Kidney epithelial cell (primary cell): ENCODE results near the gene MEAK7. TPM values are rescaled to one million over a fixed set of nuclear protein-coding genes. Genes with fewer than 3 reads are reported as not detected.

Source experiments
- DNase-seq: peaks from one replicate; pipeline ENCODE4 v3.0.0-alpha.2; 2010; ENCODE audit warnings: low read depth
- H3K27me3 ChIP-seq: 2 replicates; pipeline ENCODE4 v1.6.0; 2011; ENCODE audit warnings: low read length; ENCODE audit not compliant: control insufficient read depth, insufficient read depth
- H3K36me3 ChIP-seq: 2 replicates; pipeline ENCODE4 v1.5.1; 2011; ENCODE audit warnings: low read length; ENCODE audit not compliant: control insufficient read depth, insufficient read depth
- H3K4me3 ChIP-seq: 2 replicates; pipeline ENCODE4 v1.5.1; 2011; ENCODE audit warnings: low read depth, mild to moderate bottlenecking, control low read depth, low read length
- CTCF ChIP-seq: IDR thresholded peaks from 2 replicates; pipeline ENCODE4 v1.5.1; 2011; ENCODE audit warnings: mild to moderate bottlenecking, moderate library complexity, low read length, control low read depth, inconsistent platforms; ENCODE audit not compliant: insufficient read depth, poor library complexity, severe bottlenecking
- total RNA-seq: library from RNA; depleted of rRNA; stranded (reverse); fragments of >200 nt; gene quantifications from 2 replicates; pipeline ENCODE4 v1.2.3, GENCODE V29; 2015

The MEAK7 gene
- total RNA-seq, 1 donor from 2014 or later = 26.9 TPM

GRCh38 chr16:84475643-84476240 lies 28.7 kb downstream of the MEAK7 start:
- H3K4me3 ChIP-seq = no peak overlapping the region
- DNase-seq = no peak
- no peaks in the 10 kb centered on the region for H3K27me3 ChIP-seq
- peaks cover 3% of the 10 kb centered on the region for H3K36me3 ChIP-seq
- no peak for TF ChIP-seq CTCF

GRCh38 chr16:84471966-84472365 lies 32.5 kb downstream of the MEAK7 start:
- no peaks in the 10 kb centered on the region for H3K27me3 ChIP-seq
- TF ChIP-seq CTCF = no peak
- H3K36me3 ChIP-seq = peaks cover 3% of the 10 kb centered on the region
- DNase-seq = no peak
- H3K4me3 ChIP-seq = no peak overlapping the region

GRCh38 chr16:84471316-84471715 lies 33.1 kb downstream of the MEAK7 start:
- TF ChIP-seq CTCF = no peak
- DNase-seq = no peak
- Histone ChIP-seq H3K27me3 (no peaks in the 10 kb centered on the region), H3K36me3 (peaks cover 3% of the 10 kb centered on the region), H3K4me3 (no peak overlapping the region)

- DNase-seq = no peak
- Histone ChIP-seq H3K27me3 (no peaks in the 10 kb centered on the region), H3K4me3 (no peak overlapping the region), H3K36me3 (peaks cover 3% of the 10 kb centered on the region)
- no peak for TF ChIP-seq CTCF
Measured at GRCh38 chr16:84467709-84468108, 36.8 kb downstream of the MEAK7 start.

GRCh38 chr16:84467256-84467655 lies 37.2 kb downstream of the MEAK7 start:
- no peak overlapping the region for H3K4me3 ChIP-seq
- peaks cover 3% of the 10 kb centered on the region for H3K36me3 ChIP-seq
- DNase-seq = no peak
- TF ChIP-seq CTCF = no peak
- no peaks in the 10 kb centered on the region for H3K27me3 ChIP-seq

- no peak for TF ChIP-seq CTCF
- Histone ChIP-seq H3K4me3 (no peak overlapping the region), H3K27me3 (no peaks in the 10 kb centered on the region), H3K36me3 (peaks cover 3% of the 10 kb centered on the region)
- DNase-seq = no peak
Measured at GRCh38 chr16:84466692-84467091, 37.8 kb downstream of the MEAK7 start.
